Stimulated activated CD8-positive, alpha-beta memory T cell treated with anti-CD3 and anti-CD28 coated beads, Interleukin-12 subunit alpha, Interleukin-12 subunit beta, amount 100 ng/mL, for 24 hours (primary cell): ENCODE data around the gene TC2N.
"Not testable (repeated sequence)": the region's sequence is repeated elsewhere in the genome, so short reads cannot be mapped to it uniquely, and the experiment has no call there.

Experiments
- DNase-seq: peaks from one replicate; pipeline ENCODE4 v3.0.0-alpha.2; 2020; ENCODE audit errors: extremely low read depth

Gene TC2N

GRCh38 chr14:91754819-91755218 is 112.5 kb downstream of the TC2N start:
- no peak for DNase-seq

GRCh38 chr14:91754185-91754584 is 113.2 kb downstream of the TC2N start:
- DNase-seq: no peak

- no peak for DNase-seq
Observed at GRCh38 chr14:91753501-91754128, 113.7 kb downstream of the TC2N start.

GRCh38 chr14:91752961-91753360 is 114.4 kb downstream of the TC2N start:
- no peak for DNase-seq

- DNase-seq: no peak
Observed at GRCh38 chr14:91751719-91752118, 115.6 kb downstream of the TC2N start.

GRCh38 chr14:91750634-91751198 is 116.6 kb downstream of the TC2N start:
- DNase-seq: no peak

GRCh38 chr14:91749868-91750267 is 117.5 kb downstream of the TC2N start:
- no peak for DNase-seq

- no peak for DNase-seq
Observed at GRCh38 chr14:91748049-91748448, 119.3 kb downstream of the TC2N start.

GRCh38 chr14:91745344-91745743 is 122.0 kb downstream of the TC2N start:
- DNase-seq: no peak

- DNase-seq: no peak
Observed at GRCh38 chr14:91744068-91744480, 123.3 kb downstream of the TC2N start.

- DNase-seq: no peak
Observed at GRCh38 chr14:91743305-91743653, 124.1 kb downstream of the TC2N start.

GRCh38 chr14:91742621-91743304 is 124.6 kb downstream of the TC2N start:
- no peak for DNase-seq

GRCh38 chr14:91739867-91740266 is 127.5 kb downstream of the TC2N start:
- not testable (repeated sequence) for DNase-seq

- DNase-seq: no peak
Observed at GRCh38 chr14:91737619-91738018, 129.7 kb downstream of the TC2N start.

GRCh38 chr14:91732859-91733477 is 134.4 kb downstream of the TC2N start:
- no peak for DNase-seq

- no peak for DNase-seq
Observed at GRCh38 chr14:91732439-91732838, 134.9 kb downstream of the TC2N start.

- DNase-seq: no peak
Observed at GRCh38 chr14:91731986-91732385, 135.3 kb downstream of the TC2N start, which contains the start of gene CATSPERB. Gene CATSPERB, minus strand, starts transcription at chr14:91732086. Its CDS starts 2,607 bp downstream, at chr14:91729479.

- DNase-seq: no peak
Observed at GRCh38 chr14:91731018-91731417, 136.3 kb downstream of the TC2N start.

GRCh38 chr14:91729756-91730155 is 137.6 kb downstream of the TC2N start:
- DNase-seq: no peak
